Testis (tissue), 2 donors: Measurements from ENCODE around the gene SIRT7.

ENCODE experiments used
- POLR2A ChIP-seq: fragments of 450-650 bp; IDR thresholded peaks from one replicate; pipeline ENCODE4 v1.6.1; 2017; ENCODE audit warnings: antibody characterized with exemption, mild to moderate bottlenecking, moderate library complexity
- TF ChIP-seq, protein P1 (sequence below), 3 experiments: fragments of 450-650 bp in 2 of 3; fragments of 200-600 bp in 1 of 3; sonication (generic) in 1 of 3; IDR thresholded peaks; one replicate each; pipeline ENCODE4 v1.5.1; 2016 to 2019; ENCODE audit warnings: antibody characterized with exemption in 3 of 3, mild to moderate bottlenecking in 2 of 3, moderate library complexity in 1 of 3

DNA sequence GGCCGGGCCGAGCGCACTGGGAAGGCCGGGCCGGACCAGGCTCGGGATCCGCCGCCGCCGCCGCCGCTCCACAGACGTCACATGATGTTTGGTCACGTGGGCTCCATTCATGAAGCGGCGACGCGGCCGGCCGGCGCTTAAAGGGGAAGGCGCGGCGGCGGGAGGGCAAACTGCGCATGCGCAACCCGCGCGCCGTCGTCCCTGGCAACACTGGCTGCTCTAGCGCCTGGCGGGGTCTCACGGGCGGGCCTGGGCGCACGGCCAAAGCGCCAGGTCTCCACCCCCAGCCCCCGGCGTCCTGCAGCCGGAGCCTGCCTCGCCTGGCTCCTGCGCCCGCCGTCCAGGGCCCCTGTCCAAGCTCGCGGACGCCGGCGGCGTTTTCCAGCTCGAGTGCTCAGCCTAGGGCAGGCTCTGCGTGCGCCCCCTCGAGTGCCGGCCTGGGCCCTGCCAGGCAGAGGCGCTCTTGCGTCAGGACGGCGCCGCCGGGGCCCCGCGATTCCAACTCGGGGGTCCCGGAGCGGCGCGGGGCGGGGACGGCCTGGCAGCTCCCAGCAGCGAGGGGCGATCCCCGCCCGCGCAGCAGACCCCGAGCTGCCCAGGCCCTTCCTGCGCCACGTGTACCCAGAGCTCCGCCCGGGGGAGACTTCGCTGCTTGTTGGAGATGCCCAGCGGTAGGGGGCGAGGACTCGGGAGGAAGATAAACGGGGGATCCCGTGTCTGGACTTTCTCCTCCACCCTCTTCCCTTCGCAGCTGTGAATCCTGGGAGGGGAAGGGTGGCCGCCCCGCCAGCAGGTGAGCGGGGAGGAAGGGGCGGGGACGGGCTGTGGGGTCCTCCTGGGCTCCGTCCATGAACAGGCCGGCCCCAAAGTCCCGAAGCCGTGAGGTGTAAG, 9.9 kb upstream of the SIRT7 start, which contains the start of gene MAFG:
- TF ChIP-seq, protein P1, sequence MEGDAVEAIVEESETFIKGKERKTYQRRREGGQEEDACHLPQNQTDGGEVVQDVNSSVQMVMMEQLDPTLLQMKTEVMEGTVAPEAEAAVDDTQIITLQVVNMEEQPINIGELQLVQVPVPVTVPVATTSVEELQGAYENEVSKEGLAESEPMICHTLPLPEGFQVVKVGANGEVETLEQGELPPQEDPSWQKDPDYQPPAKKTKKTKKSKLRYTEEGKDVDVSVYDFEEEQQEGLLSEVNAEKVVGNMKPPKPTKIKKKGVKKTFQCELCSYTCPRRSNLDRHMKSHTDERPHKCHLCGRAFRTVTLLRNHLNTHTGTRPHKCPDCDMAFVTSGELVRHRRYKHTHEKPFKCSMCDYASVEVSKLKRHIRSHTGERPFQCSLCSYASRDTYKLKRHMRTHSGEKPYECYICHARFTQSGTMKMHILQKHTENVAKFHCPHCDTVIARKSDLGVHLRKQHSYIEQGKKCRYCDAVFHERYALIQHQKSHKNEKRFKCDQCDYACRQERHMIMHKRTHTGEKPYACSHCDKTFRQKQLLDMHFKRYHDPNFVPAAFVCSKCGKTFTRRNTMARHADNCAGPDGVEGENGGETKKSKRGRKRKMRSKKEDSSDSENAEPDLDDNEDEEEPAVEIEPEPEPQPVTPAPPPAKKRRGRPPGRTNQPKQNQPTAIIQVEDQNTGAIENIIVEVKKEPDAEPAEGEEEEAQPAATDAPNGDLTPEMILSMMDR (IDR thresholded peaks at IDR 0.05) = peak in 1 of 3 experiments; percentile 5
- no peak for TF ChIP-seq POLR2A
